HG03095 (cell line): Measurements from ENCODE around the gene CARD14.

Experiments used
- ATAC-seq: cut with Tn5 transposase; IDR thresholded peaks from one replicate; pipeline ENCODE4 v1.9.1; 2021; ENCODE audit warnings: moderate library complexity; ENCODE audit not compliant: unreplicated experiment

Gene CARD14

GRCh38 chr17:80208050-80208449 is 38.2 kb downstream of the CARD14 start:
- no peak for ATAC-seq

GRCh38 chr17:80209765-80210164 is 39.9 kb downstream of the CARD14 start:
- no peak for ATAC-seq

GRCh38 chr17:80210348-80211108 is 40.7 kb downstream of the CARD14 start:
- no peak for ATAC-seq

GRCh38 chr17:80212109-80212508 is 42.3 kb downstream of the CARD14 start:
- no peak for ATAC-seq

- no peak for ATAC-seq
Measured at GRCh38 chr17:80212511-80212910, 42.7 kb downstream of the CARD14 start.

GRCh38 chr17:80212962-80213642 is 43.3 kb downstream of the CARD14 start:
- ATAC-seq: no peak

- ATAC-seq: no peak
Measured at GRCh38 chr17:80213643-80213975, 43.8 kb downstream of the CARD14 start.

GRCh38 chr17:80214012-80214877 is 44.4 kb downstream of the CARD14 start:
- ATAC-seq: no peak

- no peak for ATAC-seq
Measured at GRCh38 chr17:80214878-80215210, 45.0 kb downstream of the CARD14 start.

- no peak for ATAC-seq
Measured at GRCh38 chr17:80216473-80217456, 46.9 kb downstream of the CARD14 start.

- no peak for ATAC-seq
Measured at GRCh38 chr17:80217703-80218362, 48.0 kb downstream of the CARD14 start.

- ATAC-seq: no peak
Measured at GRCh38 chr17:80218391-80218790, 48.6 kb downstream of the CARD14 start.

GRCh38 chr17:80219013-80219762 is 49.4 kb downstream of the CARD14 start:
- ATAC-seq: no peak

GRCh38 chr17:80219763-80220053 is 49.9 kb downstream of the CARD14 start:
- no peak for ATAC-seq

GRCh38 chr17:80220054-80220735 is 50.4 kb downstream of the CARD14 start, which contains the start of the genes SGSH and SLC26A11:
SGSH (minus strand) TSS chr17:80220333; CDS start chr17:80220313, 20 bp downstream.
SLC26A11 (plus strand) TSS chr17:80220427; CDS start chr17:80221561, 1,134 bp downstream.
- no peak for ATAC-seq

GRCh38 chr17:80220736-80221215 is 50.9 kb downstream of the CARD14 start:
- ATAC-seq: no peak

GRCh38 chr17:80221351-80222105 is 51.7 kb downstream of the CARD14 start:
- ATAC-seq: no peak
